ENCODE measurements around the gene UBALD1.
"Not testable (repeated sequence)": the region's sequence is repeated elsewhere in the genome, so short reads cannot be mapped to it uniquely, and the experiment has no call there.

Gene UBALD1

DNA sequence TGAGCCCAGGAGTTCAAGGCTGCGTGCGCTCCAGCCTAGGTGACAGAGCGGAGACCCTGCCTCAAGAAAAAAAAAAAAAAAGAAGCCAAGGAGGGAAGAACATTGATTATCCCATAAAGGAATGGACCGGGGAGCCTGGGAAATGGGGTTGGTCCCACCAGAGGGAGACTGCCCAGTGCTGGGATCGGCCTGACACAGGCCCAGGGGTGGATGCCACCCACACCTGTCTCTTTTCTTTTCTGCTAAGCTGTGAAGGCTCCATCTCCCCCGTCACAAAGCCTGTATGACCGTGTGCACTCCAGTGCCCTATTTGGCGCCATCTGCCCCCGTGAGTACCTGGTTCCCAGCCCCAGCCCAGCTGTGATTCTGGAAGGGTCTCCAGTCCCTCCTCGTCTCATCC is 15.7 kb downstream of the UBALD1 start:
- no peak for DNase-seq (ENCODE audit: low read depth in 2 of 2)

GRCh38 chr16:4597174-4597573 is 17.5 kb downstream of the UBALD1 start:
- no peak for DNase-seq (ENCODE audit: low read depth in 2 of 2)

DNA sequence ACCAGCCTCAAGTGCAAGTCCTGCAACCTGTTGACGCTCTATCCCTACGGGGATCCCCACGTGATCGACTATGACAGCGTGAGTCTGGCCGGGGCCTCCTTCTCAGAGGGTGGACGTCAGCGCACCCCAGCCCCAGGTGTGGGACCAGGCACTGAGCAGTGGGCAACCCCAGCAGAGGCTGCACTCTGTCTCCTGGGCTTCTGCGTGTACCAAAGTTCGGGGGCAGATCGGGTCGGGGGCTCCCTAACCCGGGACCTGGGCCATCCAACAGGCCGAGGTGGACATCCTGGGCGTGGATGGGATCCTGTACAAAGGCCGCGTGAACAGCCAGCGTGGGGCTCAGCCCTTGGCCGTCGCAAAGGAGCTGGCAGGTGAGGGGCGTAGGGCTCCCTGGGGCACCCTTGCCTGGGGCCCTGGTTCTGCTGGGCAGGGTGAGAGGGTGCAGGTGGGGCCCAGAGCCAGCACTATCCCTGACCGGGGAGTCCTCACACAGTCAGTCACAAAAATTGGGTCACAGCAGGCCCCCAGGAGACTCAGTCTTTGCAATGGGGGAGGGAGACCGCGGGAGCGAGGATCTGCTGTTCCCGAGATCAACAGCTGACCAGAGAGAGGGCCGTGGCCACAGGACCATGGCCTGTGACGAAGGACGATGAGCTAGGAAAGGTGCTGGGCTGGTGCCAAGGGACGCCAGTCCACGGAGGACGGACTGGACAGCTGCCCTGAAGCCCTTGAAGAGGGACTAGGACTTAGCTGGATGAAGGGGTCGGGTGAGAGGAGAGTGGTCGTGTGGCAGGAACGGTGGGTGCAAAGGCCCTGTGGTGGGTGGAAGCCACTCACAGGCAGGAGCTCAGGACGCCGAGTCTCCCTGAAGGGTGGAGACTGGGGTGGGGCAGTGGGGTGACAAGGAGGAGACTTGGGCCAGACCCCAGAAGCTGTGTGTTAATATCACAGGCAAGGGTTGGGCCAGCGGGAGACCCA is 20.0 kb downstream of the UBALD1 start:
- DNase-seq (ENCODE audit: low read depth in 2 of 2), result no peak

GRCh38 chr16:4593086-4593485 is 21.6 kb downstream of the UBALD1 start:
- no peak for DNase-seq (ENCODE audit: low read depth in 2 of 2)

DNA sequence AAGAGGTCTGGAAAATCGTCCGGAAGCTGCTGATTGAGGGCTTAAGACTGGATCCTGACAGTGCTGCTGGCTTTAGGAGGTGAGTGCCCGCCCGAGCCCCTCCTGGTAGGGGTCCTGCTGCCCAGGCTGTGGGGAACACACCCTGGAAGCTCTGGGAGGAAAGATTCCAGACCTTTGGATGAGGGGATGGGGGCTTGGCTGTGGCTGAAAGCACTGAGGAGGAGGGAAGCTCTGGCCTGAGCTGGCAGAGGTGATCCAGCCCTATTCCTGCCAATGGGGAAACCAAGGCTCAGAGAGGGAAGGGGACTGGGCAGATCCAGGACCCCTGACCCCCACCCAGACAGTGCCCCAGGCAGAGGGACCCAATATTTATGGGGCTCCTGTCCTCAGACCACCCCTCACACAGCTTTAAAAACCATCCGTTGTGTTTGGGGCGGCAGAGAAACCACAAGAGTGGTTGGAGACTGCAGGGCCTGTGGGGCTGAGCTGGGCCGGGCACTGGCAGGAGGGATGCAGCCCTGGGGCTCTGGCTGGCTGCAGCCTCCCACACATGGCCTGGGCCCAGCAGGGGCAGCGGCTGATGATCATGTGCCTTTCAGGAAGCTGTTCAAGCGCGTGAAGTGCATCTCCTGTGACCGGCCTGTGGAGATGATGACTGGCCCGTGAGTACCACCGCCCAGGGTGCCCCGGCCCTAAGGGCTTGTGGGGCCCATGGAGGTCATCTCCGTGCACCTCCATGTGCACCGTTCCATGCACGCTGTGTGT is 22.8 kb downstream of the UBALD1 start:
- DNase-seq (ENCODE audit: low read depth in 2 of 2), result no peak

DNA sequence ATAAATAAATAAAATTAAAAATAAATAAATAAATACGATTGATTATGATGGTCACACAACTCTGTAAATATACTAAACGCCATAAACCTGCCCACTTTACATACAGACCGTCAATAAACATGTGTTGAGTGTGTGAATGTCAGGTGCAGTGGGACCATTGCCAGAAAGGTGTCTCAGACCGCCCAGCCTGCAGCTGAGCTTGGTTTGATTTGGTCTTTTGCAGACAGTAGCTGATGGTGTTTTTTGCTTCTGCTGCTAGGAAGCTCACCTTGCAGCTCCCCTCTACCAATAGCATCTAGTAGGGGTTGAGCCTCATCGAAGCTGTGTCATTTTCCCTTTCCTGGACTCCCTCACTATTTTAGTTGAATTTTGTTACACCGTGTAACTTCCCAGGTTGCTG is 23.5 kb downstream of the UBALD1 start:
- no peak for DNase-seq (ENCODE audit: low read depth in 2 of 2)

DNA sequence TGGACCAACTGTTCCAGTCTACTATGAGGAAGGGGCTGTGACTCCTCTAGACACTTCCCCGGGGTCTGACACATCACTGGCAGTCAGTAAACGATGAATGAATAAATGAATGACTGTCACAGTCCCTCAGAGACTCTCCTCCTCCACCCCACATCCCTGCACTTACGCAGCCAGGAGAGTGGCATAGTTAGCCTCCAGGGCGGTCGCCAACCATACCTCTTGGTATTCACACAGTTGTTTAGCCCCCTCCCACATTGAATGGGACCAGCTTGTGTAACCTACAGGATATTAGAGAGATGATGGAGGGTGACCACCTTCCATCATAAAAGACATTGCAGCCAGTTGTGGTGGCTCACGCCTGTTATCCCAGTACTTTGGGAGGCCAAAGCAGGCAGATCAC is 25.7 kb downstream of the UBALD1 start:
- DNase-seq (ENCODE audit: low read depth in 2 of 2), result no peak

GRCh38 chr16:4588386-4588785 is 26.3 kb downstream of the UBALD1 start:
- DNase-seq (ENCODE audit: low read depth in 2 of 2), result no peak

GRCh38 chr16:4586291-4586690 is 28.4 kb downstream of the UBALD1 start:
- DNase-seq (ENCODE audit: low read depth in 2 of 2), result no peak

GRCh38 chr16:4583906-4584305 is 30.8 kb downstream of the UBALD1 start:
- no peak for DNase-seq (ENCODE audit: low read depth in 2 of 2)

DNA sequence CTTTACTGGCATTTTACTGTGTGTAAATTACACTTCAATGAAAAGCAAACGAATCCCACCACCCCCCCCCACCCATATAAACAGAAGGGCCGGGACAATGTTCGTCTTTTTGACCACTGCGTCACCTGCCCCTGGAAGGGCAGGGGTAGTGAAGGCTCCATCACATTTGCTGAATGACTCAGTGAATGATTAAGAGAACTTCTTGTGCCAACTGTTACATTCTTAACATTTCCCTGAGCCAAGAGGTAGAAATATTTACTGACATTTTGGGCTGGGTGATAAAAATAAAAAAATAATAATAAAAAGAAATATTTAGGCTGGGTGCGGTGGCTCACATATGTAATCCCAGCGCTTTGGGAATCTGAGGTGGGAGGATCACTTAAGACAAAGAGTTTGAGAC is 34.4 kb downstream of the UBALD1 start:
- no peak for DNase-seq (ENCODE audit: low read depth in 2 of 2)

DNA sequence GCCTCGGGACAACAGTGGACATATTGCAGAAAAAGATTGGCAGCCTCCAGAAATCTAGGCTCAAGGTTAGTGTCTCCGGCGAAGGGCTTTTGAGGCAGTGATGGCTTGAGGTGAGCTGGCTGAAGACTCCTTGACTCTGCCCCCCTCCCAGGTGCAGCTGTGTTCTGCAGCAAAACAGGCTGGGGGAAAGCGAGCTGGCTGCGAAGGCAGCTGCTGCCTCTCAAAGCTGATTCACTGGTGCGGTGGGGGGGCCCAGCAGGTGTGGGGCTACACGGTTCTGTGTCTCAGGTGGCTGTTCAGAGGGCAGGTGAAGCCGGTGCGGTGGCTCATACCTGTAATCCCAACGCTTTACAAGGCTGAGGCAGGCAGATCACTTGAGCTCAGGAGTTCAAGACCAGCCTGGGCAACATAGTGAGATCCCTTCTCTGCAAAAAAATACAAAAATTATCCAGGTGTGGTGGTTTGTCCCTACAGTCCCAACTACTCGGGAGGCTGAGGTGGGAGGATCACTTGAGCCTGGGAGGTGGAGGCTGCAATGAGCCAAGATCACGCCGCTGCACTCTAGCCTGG is 35.6 kb downstream of the UBALD1 start:
- DNase-seq (ENCODE audit: low read depth in 2 of 2), result no peak

DNA sequence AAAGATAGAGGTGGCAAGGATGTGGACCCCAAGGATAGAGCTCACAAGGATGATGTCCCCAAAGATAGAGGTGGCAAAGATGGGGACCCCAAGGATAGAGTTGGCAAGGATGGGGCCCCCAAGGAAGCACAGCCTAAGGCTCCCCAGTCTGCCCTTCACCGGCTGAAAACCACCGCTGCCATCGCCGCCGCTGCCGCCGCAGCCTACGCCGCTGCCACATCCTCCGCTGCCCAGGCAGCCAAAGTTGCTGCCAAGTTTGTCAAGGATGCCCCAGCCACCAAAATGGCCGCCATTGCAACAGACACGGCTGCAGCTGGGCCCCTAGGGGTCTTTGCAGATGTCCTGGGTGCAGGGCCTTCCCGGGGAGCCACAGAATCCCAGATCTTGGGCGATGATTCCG is 38.7 kb downstream of the UBALD1 start:
- no peak for DNase-seq (ENCODE audit: low read depth in 2 of 2)

DNA sequence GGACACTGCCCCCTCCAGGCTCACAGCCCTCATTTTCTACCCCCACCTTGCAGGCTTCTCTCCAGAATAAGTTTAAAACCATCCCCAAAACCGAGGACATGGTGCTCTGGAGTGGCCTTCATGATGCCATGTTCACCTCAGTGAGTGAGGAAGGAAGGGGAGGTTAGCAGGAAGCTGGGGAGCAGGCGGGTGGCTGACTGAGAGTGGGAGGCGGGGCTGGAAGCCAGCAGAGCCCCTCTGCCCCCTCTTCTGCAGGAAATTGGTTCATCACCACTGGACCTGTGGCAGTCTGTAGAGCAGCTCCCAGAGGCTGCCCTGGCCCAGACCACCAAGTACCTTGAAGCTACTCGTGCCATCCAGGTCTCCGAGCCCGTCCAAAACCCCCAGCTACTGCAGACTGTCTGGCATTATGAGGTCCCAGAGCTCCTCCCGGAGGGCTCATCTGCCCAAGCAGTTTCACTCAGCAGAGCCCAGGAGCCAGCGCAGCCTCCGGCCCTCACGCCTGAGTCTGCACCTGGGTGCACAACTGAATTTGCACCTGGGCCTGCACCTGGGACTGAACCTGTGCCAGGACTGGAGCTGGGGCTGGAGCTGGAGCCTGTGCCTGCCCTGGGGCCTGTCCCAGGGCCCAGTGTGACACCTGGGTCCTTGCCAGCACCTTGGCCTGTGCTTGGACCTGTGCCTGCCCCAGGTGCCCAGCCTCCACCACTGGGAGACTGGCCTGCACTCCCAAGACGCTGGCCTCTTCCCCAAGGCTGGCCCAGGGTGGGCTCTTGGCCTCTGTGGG is 39.6 kb downstream of the UBALD1 start:
- no peak for DNase-seq (ENCODE audit: low read depth in 2 of 2)

DNA sequence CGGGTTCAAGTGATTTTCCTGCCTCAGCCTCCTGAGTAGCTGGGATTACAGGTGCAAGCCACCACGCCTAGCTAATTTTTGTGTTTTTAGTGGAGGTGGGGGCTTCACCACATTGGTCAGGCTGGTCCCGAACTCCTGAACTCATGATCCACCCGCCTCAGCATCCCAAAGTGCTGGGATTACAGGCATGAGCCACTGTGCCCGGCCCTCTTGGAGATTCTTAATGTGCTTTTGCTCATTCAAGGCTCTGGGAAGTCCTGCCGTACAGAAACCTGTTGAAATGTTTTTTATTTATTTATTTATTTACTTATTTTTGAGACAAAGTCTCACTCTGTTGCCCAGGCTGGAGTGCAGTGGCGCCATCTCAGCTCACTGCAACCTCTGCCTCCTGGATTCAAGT is 40.8 kb downstream of the UBALD1 start:
- not testable (repeated sequence) for DNase-seq (ENCODE audit: low read depth in 2 of 2)

GRCh38 chr16:4572715-4573114 is 42.0 kb downstream of the UBALD1 start:
- DNase-seq (ENCODE audit: low read depth in 2 of 2), result no peak

GRCh38 chr16:4570688-4571321 is 43.9 kb downstream of the UBALD1 start:
- no peak for DNase-seq (ENCODE audit: low read depth in 2 of 2)

DNA sequence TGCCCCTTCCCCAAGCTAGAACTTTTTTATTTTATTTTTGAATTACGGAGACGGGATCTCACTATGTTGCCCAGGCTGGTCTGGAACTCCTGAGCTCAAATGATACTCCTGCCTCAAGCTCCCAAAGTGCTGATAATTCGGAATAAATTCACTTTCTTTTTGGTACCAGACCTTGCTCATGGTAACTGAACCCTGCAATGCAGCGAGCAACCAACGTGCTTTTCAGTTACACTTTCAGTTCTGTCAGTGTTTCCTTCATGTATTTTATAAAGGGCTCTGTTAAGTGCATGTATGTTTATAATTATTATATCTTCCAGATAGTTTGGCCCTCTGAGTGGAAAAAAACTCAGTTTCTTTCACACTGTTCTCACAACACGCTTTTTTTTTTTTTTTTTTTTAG is 44.6 kb downstream of the UBALD1 start:
- DNase-seq (ENCODE audit: low read depth in 2 of 2), result no peak

- DNase-seq (ENCODE audit: low read depth in 2 of 2), result no peak
Observed at GRCh38 chr16:4566144-4566543, 48.5 kb downstream of the UBALD1 start.

DNA sequence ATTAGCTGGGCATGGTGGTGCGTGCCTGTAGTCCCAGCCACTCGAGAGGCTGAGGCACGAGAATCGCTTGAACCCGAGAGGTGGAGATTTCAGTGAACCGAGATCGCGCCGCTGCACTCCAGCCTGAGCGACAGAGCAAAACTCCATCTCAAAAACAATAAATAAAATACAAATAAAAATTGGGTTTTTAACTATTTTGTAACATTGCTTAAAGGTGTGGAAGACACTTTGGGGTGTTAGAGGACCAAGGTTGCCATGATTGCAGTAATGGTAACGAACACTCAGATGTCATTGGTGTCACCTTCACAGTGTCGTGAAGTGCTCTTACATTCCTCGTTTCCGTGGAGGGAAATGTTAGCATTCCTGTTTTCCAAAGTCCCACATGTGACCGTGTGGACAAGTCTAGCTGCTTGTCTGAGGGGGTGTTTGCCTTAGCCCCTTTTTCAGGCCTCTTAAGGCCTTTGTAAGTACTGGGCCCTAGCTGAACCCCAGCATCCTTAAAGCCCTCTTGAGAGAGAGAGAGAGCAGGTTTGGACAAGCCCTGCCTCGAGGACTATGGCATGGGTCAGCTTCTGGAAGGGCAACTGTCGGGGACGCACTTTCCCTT is 49.9 kb downstream of the UBALD1 start:
- no peak for DNase-seq (ENCODE audit: low read depth in 2 of 2)

DNA sequence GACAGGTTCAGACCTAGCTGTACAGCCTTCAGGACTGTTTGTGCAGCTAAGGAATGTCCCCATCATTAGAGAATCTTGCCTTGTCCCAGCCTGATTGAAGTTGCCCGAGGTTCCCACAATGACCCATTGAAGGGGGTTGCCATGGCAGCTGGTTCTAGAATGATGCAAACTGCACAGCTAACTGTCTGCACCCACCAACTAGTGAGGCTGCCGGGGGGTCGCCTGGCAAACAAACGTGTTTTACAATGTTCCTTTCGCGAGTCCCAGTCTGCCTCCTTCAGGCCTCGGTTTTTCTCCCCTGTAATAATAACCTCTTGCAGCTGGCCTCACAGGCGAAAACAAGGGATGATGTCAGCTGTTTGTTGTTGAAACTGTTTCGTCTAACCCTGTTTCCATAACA is 53.1 kb downstream of the UBALD1 start:
- no peak for DNase-seq (ENCODE audit: low read depth in 2 of 2)

Measured in stimulated activated CD4-positive, alpha-beta T cell treated with anti-CD3 and anti-CD28 coated beads, Interleukin-1b, Interleukin-23, amount 100 ng/mL, for 4 hours (primary cell).